HEK293 (cell line): Measurements from ENCODE around the gene CADM1.

Experiments used
- CTCF ChIA-PET: fragments of 350-600 bp; formaldehyde crosslinking; extraction: SDS; loops from one replicate; lab custom pipeline; 2021; ENCODE audit warnings: antibody characterized with exemption; lab: Yijun Ruan, JAX
- POLR2A ChIA-PET: fragments of 300-600 bp; formaldehyde crosslinking; extraction: SDS; loops from one replicate; lab custom pipeline; 2020; ENCODE audit warnings: antibody characterized with exemption, inconsistent platforms; lab: Yijun Ruan, JAX
- H3K27ac ChIP-seq: fragments of 200-500 bp; sonication (Bioruptor generic); 2 replicates; pipeline ENCODE4 v1.5.1; 2014; ENCODE audit warnings: low read depth, low read length, control low read depth, inconsistent platforms; ENCODE audit errors: extremely low read depth
- H3K36me3 ChIP-seq, 2 experiments: fragments of 200-500 bp in 1 of 2; sonication (Bioruptor generic) in 1 of 2; 1 replicate in 1 of 2; 2 replicates in 1 of 2; pipeline ENCODE4 v1.5.1; 2014 to 2017; ENCODE audit warnings: inconsistent platforms in 2 of 2, low read length in 2 of 2; ENCODE audit not compliant: control insufficient read depth in 2 of 2, insufficient read depth in 1 of 2
- H3K4me1 ChIP-seq: fragments of 200-500 bp; sonication (Bioruptor generic); 2 replicates; pipeline ENCODE4 v1.5.1; 2014; ENCODE audit warnings: mild to moderate bottlenecking, low read length, inconsistent platforms; ENCODE audit not compliant: control insufficient read depth, insufficient read depth
- H3K4me3 ChIP-seq: 2 replicates; pipeline ENCODE4 v1.5.1; 2011; ENCODE audit warnings: low read depth, mild to moderate bottlenecking, control low read depth, low read length, moderate library complexity
- H3K9me3 ChIP-seq: fragments of 200-500 bp; sonication (Bioruptor generic); 2 replicates; pipeline ENCODE4 v1.5.1; 2014; ENCODE audit warnings: low read depth, low read length, inconsistent platforms; ENCODE audit not compliant: control insufficient read depth, insufficient read depth
- IKZF3 ChIP-seq: fragments of 450-650 bp; IDR thresholded peaks from 2 replicates; pipeline ENCODE4 v1.5.0; 2018; ENCODE audit warnings: missing biosample characterization, mild to moderate bottlenecking, missing genetic modification characterization, moderate library complexity
- KLF8 ChIP-seq: fragments of 450-650 bp; formaldehyde crosslinking; IDR thresholded peaks from 2 replicates; pipeline ENCODE4 v1.5.1; 2016; ENCODE audit warnings: missing biosample characterization, missing genetic modification characterization
- MEIS1 ChIP-seq: sonication (generic); formaldehyde crosslinking; IDR thresholded peaks from 2 replicates; pipeline ENCODE4 v1.8.1; 2022; ENCODE audit warnings: missing genetic modification reagents, mild to moderate bottlenecking, borderline replicate concordance
- RBAK ChIP-seq: fragments of 450-650 bp; formaldehyde crosslinking; IDR thresholded peaks from 2 replicates; pipeline ENCODE4 v1.5.1; 2016; ENCODE audit warnings: missing biosample characterization, missing genetic modification characterization
- REPIN1 ChIP-seq: fragments of 450-650 bp; formaldehyde crosslinking; IDR thresholded peaks from 2 replicates; pipeline ENCODE4 v1.5.1; 2017; ENCODE audit warnings: missing biosample characterization, missing genetic modification characterization, low read depth
- TCF7L2 ChIP-seq: IDR thresholded peaks from 2 replicates; pipeline ENCODE4 v1.6.1; 2011; ENCODE audit warnings: low read depth, mild to moderate bottlenecking, inconsistent platforms, low read length, moderate library complexity, borderline replicate concordance
- YY2 ChIP-seq: fragments of 450-650 bp; formaldehyde crosslinking; IDR thresholded peaks from 2 replicates; pipeline ENCODE4 v1.5.1; 2016; ENCODE audit warnings: missing biosample characterization, missing genetic modification characterization
- ZEB2 ChIP-seq: fragments of 450-650 bp; formaldehyde crosslinking; IDR thresholded peaks from 2 replicates; pipeline ENCODE4 v1.5.1; 2016; ENCODE audit warnings: missing biosample characterization, missing genetic modification characterization
- ZIC2 ChIP-seq: fragments of 450-650 bp; formaldehyde crosslinking; IDR thresholded peaks from 2 replicates; pipeline ENCODE4 v1.5.1; 2016; ENCODE audit warnings: missing biosample characterization, missing genetic modification characterization
- ZNF138 ChIP-seq: fragments of 450-650 bp; formaldehyde crosslinking; IDR thresholded peaks from 2 replicates; pipeline ENCODE4 v1.5.1; 2016; ENCODE audit warnings: missing biosample characterization, missing genetic modification characterization, borderline replicate concordance
- ZNF146 ChIP-seq: fragments of 450-650 bp; formaldehyde crosslinking; IDR thresholded peaks from 2 replicates; pipeline ENCODE4 v1.5.1; 2016; ENCODE audit warnings: missing biosample characterization, missing genetic modification characterization
- ZNF2 ChIP-seq: fragments of 450-650 bp; formaldehyde crosslinking; IDR thresholded peaks from 2 replicates; pipeline ENCODE4 v1.5.1; 2016; ENCODE audit warnings: missing biosample characterization, missing genetic modification characterization
- ZNF223 ChIP-seq: fragments of 450-650 bp; formaldehyde crosslinking; IDR thresholded peaks from 2 replicates; pipeline ENCODE4 v1.5.1; 2016; ENCODE audit warnings: missing biosample characterization, missing genetic modification characterization
- ZNF24 ChIP-seq: fragments of 450-650 bp; formaldehyde crosslinking; IDR thresholded peaks from 2 replicates; pipeline ENCODE4 v1.5.1; 2016; ENCODE audit warnings: missing biosample characterization, missing genetic modification characterization
- ZNF274 ChIP-seq, 2 experiments: fragments of 200-500 bp in 1 of 2; fragments of 450-650 bp in 1 of 2; sonication (Bioruptor generic) in 1 of 2; formaldehyde crosslinking in 1 of 2; IDR thresholded peaks; 2 replicates each; pipeline versions ENCODE4 v1.5.1 to v1.6.1; 2014 to 2016; ENCODE audit warnings: borderline replicate concordance in 1 of 2, inconsistent platforms in 1 of 2, low read length in 1 of 2, missing biosample characterization in 1 of 2, missing genetic modification characterization in 1 of 2
- ZNF404 ChIP-seq: fragments of 450-650 bp; formaldehyde crosslinking; IDR thresholded peaks from 2 replicates; pipeline ENCODE4 v1.5.1; 2017; ENCODE audit warnings: missing biosample characterization, missing genetic modification characterization
- ZNF571 ChIP-seq: fragments of 450-650 bp; formaldehyde crosslinking; IDR thresholded peaks from 2 replicates; pipeline ENCODE4 v1.5.0; 2017; ENCODE audit warnings: missing biosample characterization, missing genetic modification characterization
- ZNF76 ChIP-seq: fragments of 450-650 bp; formaldehyde crosslinking; IDR thresholded peaks from 2 replicates; pipeline ENCODE4; 2016; ENCODE audit warnings: low read depth, missing biosample characterization, missing genetic modification characterization, borderline replicate concordance
- TF ChIP-seq, protein P1 (sequence below): fragments of 450-650 bp; formaldehyde crosslinking; IDR thresholded peaks from 2 replicates; pipeline ENCODE4 v1.5.1; 2017; ENCODE audit warnings: missing biosample characterization, missing genetic modification characterization
- TF ChIP-seq, protein P2 (sequence below): fragments of 450-650 bp; formaldehyde crosslinking; IDR thresholded peaks from 2 replicates; pipeline ENCODE4 v1.5.1; 2016; ENCODE audit warnings: missing biosample characterization, missing genetic modification characterization
- TF ChIP-seq, protein P3 (sequence below): fragments of 450-650 bp; formaldehyde crosslinking; IDR thresholded peaks from 2 replicates; pipeline ENCODE4; 2016; ENCODE audit warnings: missing biosample characterization, missing genetic modification characterization
- TF ChIP-seq, protein P4 (sequence below): fragments of 450-650 bp; formaldehyde crosslinking; IDR thresholded peaks from 2 replicates; pipeline ENCODE4 v1.5.0; 2017; ENCODE audit warnings: missing biosample characterization, missing genetic modification characterization, borderline replicate concordance
- TF ChIP-seq, protein P5 (sequence below): fragments of 450-650 bp; formaldehyde crosslinking; IDR thresholded peaks from 2 replicates; pipeline ENCODE4 v1.5.1; 2016; ENCODE audit warnings: missing biosample characterization, missing genetic modification characterization
- TF ChIP-seq, protein P6 (sequence below): fragments of 450-650 bp; formaldehyde crosslinking; optimal IDR thresholded peaks from 2 replicates; pipeline ENCODE3; 2016; ENCODE audit warnings: missing biosample characterization, mild to moderate bottlenecking, missing genetic modification characterization

Gene CADM1

DNA sequence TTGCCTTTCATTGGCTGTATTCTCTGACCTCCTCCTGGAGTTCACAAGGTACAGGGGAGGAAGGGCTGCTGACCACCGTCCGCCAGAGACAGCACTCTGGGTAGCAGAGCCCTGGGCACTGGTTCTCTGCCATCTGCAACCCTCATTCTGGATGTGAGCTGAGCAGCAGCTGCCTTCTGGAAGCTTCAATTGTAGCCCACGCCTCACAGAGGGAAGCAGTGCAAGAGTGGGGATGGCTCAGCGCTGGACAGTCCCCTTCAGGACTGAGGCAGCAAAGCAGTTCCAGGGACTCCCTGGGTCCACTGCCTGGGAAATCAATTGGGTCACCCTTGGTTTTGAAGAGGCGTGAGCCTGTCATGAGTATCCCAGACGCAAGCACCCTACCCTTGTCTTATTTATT is 346.2 kb downstream of the CADM1 start:
- no peak for TF ChIP-seq ZNF404 (tag by site-specific recombination)
- TF ChIP-seq, protein P1, sequence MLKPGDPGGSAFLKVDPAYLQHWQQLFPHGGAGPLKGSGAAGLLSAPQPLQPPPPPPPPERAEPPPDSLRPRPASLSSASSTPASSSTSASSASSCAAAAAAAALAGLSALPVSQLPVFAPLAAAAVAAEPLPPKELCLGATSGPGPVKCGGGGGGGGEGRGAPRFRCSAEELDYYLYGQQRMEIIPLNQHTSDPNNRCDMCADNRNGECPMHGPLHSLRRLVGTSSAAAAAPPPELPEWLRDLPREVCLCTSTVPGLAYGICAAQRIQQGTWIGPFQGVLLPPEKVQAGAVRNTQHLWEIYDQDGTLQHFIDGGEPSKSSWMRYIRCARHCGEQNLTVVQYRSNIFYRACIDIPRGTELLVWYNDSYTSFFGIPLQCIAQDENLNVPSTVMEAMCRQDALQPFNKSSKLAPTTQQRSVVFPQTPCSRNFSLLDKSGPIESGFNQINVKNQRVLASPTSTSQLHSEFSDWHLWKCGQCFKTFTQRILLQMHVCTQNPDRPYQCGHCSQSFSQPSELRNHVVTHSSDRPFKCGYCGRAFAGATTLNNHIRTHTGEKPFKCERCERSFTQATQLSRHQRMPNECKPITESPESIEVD (tag by site-specific recombination) = no peak
- TF ChIP-seq RBAK (tag by site-specific recombination) = no peak
- TF ChIP-seq ZEB2 (tag by site-specific recombination) = no peak
- TF ChIP-seq, protein P2, sequence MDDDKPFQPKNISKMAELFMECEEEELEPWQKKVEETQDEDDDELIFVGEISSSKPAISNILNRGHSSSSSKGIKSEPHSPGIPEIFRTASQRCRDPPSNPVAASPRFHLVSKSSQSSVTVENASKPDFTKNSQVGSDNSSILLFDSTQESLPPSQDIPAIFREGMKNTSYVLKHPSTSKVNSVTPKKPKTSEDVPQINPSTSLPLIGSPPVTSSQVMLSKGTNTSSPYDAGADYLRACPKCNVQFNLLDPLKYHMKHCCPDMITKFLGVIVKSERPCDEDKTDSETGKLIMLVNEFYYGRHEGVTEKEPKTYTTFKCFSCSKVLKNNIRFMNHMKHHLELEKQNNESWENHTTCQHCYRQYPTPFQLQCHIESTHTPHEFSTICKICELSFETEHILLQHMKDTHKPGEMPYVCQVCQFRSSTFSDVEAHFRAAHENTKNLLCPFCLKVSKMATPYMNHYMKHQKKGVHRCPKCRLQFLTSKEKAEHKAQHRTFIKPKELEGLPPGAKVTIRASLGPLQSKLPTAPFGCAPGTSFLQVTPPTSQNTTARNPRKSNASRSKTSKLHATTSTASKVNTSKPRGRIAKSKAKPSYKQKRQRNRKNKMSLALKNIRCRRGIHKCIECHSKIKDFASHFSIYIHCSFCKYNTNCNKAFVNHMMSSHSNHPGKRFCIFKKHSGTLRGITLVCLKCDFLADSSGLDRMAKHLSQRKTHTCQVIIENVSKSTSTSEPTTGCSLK = no peak
- TF ChIP-seq REPIN1 (tag by site-specific recombination) = no peak
- TF ChIP-seq ZNF274 (IDR thresholded peaks at IDR 0.05; ENCODE audit: low read length) = no peak
- TF ChIP-seq ZNF274 (tag by site-specific recombination; IDR thresholded peaks at IDR 0.05; ENCODE audit: borderline replicate concordance) = no peak
- no peak for TF ChIP-seq TCF7L2
- TF ChIP-seq, protein P3, sequence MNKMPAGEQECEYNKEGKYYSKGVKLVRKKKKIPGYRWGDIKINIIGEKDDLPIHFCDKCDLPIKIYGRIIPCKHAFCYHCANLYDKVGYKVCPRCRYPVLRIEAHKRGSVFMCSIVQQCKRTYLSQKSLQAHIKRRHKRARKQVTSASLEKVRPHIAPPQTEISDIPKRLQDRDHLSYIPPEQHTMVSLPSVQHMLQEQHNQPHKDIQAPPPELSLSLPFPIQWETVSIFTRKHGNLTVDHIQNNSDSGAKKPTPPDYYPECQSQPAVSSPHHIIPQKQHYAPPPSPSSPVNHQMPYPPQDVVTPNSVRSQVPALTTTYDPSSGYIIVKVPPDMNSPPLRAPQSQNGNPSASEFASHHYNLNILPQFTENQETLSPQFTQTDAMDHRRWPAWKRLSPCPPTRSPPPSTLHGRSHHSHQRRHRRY = no peak
- Histone ChIP-seq H3K27ac (no peak overlapping the region), H3K4me1 (no peaks in the 10 kb centered on the region; the same call in none of the 2 replicates), H3K9me3 (no peaks in the 10 kb centered on the region), H3K4me3 (no peak overlapping the region), H3K36me3 (no peaks in the 10 kb centered on the region)
- CTCF ChIA-PET = no interaction called here
- POLR2A ChIA-PET = no interaction called here

DNA sequence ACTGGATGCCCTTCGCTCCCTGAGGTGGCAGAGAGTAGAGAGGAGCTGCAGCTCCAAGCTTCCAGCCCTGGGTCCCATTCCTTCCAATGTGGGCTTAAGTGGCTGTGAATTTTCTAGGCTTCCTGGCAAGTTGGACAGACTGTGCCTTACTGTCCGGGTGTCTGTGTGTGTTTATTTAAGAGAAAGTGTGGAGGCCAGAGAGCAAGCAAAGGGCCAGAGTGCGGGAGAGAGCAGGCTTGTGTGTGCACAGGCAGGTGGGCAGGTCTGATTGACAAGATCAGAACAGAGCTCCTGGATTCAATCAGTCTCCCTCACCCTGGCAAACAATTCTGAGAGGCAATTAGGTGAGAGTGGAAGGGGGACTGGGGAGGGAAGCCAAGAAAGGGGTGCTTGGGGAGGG is 347.0 kb downstream of the CADM1 start:
- POLR2A ChIA-PET = no interaction called here
- TF ChIP-seq MEIS1 (no peak), ZNF146 (no peak), ZNF138 (tag by site-specific recombination) (no peak), ZNF76 (tag by site-specific recombination) (no peak), ZNF24 (no peak), YY2 (tag by site-specific recombination) (no peak), ZNF2 (tag by site-specific recombination) (no peak), KLF8 (tag by site-specific recombination) (no peak), ZIC2 (tag by site-specific recombination) (no peak), ZNF571 (no peak), ZNF223 (tag by site-specific recombination) (no peak), IKZF3 (tag by site-specific recombination) (no peak)
- TF ChIP-seq, protein P4, sequence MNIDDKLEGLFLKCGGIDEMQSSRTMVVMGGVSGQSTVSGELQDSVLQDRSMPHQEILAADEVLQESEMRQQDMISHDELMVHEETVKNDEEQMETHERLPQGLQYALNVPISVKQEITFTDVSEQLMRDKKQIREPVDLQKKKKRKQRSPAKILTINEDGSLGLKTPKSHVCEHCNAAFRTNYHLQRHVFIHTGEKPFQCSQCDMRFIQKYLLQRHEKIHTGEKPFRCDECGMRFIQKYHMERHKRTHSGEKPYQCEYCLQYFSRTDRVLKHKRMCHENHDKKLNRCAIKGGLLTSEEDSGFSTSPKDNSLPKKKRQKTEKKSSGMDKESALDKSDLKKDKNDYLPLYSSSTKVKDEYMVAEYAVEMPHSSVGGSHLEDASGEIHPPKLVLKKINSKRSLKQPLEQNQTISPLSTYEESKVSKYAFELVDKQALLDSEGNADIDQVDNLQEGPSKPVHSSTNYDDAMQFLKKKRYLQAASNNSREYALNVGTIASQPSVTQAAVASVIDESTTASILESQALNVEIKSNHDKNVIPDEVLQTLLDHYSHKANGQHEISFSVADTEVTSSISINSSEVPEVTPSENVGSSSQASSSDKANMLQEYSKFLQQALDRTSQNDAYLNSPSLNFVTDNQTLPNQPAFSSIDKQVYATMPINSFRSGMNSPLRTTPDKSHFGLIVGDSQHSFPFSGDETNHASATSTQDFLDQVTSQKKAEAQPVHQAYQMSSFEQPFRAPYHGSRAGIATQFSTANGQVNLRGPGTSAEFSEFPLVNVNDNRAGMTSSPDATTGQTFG (tag by site-specific recombination) = no peak
- TF ChIP-seq, protein P5, sequence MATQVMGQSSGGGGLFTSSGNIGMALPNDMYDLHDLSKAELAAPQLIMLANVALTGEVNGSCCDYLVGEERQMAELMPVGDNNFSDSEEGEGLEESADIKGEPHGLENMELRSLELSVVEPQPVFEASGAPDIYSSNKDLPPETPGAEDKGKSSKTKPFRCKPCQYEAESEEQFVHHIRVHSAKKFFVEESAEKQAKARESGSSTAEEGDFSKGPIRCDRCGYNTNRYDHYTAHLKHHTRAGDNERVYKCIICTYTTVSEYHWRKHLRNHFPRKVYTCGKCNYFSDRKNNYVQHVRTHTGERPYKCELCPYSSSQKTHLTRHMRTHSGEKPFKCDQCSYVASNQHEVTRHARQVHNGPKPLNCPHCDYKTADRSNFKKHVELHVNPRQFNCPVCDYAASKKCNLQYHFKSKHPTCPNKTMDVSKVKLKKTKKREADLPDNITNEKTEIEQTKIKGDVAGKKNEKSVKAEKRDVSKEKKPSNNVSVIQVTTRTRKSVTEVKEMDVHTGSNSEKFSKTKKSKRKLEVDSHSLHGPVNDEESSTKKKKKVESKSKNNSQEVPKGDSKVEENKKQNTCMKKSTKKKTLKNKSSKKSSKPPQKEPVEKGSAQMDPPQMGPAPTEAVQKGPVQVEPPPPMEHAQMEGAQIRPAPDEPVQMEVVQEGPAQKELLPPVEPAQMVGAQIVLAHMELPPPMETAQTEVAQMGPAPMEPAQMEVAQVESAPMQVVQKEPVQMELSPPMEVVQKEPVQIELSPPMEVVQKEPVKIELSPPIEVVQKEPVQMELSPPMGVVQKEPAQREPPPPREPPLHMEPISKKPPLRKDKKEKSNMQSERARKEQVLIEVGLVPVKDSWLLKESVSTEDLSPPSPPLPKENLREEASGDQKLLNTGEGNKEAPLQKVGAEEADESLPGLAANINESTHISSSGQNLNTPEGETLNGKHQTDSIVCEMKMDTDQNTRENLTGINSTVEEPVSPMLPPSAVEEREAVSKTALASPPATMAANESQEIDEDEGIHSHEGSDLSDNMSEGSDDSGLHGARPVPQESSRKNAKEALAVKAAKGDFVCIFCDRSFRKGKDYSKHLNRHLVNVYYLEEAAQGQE (tag by site-specific recombination) = no peak
- TF ChIP-seq, protein P6, sequence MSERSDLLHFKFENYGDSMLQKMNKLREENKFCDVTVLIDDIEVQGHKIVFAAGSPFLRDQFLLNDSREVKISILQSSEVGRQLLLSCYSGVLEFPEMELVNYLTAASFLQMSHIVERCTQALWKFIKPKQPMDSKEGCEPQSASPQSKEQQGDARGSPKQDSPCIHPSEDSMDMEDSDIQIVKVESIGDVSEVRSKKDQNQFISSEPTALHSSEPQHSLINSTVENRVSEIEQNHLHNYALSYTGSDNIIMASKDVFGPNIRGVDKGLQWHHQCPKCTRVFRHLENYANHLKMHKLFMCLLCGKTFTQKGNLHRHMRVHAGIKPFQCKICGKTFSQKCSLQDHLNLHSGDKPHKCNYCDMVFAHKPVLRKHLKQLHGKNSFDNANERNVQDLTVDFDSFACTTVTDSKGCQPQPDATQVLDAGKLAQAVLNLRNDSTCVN (tag by site-specific recombination) = no peak
- Histone ChIP-seq H3K4me1 (no peaks in the 10 kb centered on the region; the same call in none of the 2 replicates), H3K4me3 (no peak overlapping the region), H3K9me3 (no peaks in the 10 kb centered on the region), H3K27ac (no peak overlapping the region), H3K36me3 (no peaks in the 10 kb centered on the region)
- CTCF ChIA-PET = no interaction called here
